GM12878 (cell line): ENCODE data around the gene KPNA3.

Experiments
- CHD1 ChIP-seq: IDR thresholded peaks from 2 replicates; pipeline ENCODE4 v1.6.1; 2012; ENCODE audit warnings: low read depth, low read length, improper control_type of control experiment
- CTCF ChIP-seq, 3 experiments: IDR thresholded peaks in 2 of 3; conservative IDR thresholded peaks in 1 of 3; 2 replicates each; pipeline ENCODE4 v1.5.1; 2011; ENCODE audit warnings: low read depth in 3 of 3, low read length in 3 of 3, mild to moderate bottlenecking in 3 of 3, control low read depth in 2 of 3, moderate library complexity in 2 of 3, inconsistent platforms in 1 of 3, mixed read lengths in 1 of 3; ENCODE audit not compliant: control insufficient read depth in 2 of 3, insufficient read depth in 1 of 3; ENCODE audit errors: extremely low read depth in 1 of 3
- HDAC6 ChIP-seq: fragments of 200-600 bp; sonication (generic); IDR thresholded peaks from one replicate; pipeline ENCODE4 v1.8.0; 2017; ENCODE audit warnings: antibody characterized with exemption; ENCODE audit not compliant: unreplicated experiment
- PBX3 ChIP-seq: IDR thresholded peaks from 2 replicates; pipeline ENCODE4 v1.6.1; 2011; ENCODE audit warnings: mild to moderate bottlenecking, low read depth, low read length, moderate library complexity; ENCODE audit not compliant: insufficient replicate concordance
- POLR2A ChIP-seq: IDR thresholded peaks from 2 replicates; pipeline ENCODE4 v1.6.1; 2011; ENCODE audit warnings: low read depth, mild to moderate bottlenecking, low read length
- POLR2AphosphoS5 ChIP-seq: IDR thresholded peaks from 2 replicates; pipeline ENCODE4 v1.6.1; 2011; ENCODE audit warnings: mild to moderate bottlenecking, low read length, inconsistent platforms
- SMC3 ChIP-seq: IDR thresholded peaks from 2 replicates; pipeline ENCODE4 v1.6.1; 2011; ENCODE audit warnings: low read length, improper control_type of control experiment, borderline replicate concordance
- ZBTB11 ChIP-seq: fragments of 450-650 bp; formaldehyde crosslinking; IDR thresholded peaks from 2 replicates; pipeline ENCODE4 v1.5.0; 2022; ENCODE audit warnings: mild to moderate bottlenecking, missing genetic modification characterization
- ZNF274 ChIP-seq: IDR thresholded peaks from one replicate; pipeline ENCODE4 v1.8.0; 2011; ENCODE audit not compliant: insufficient read length, insufficient read depth

- TF ChIP-seq HDAC6: no peak
- TF ChIP-seq CTCF (IDR thresholded peaks at IDR 0.05 in 2 of 3, conservative IDR thresholded peaks at IDR 0.05 in 1 of 3; ENCODE audit: control insufficient read depth in 2 of 3, extremely low read depth in 1 of 3, insufficient read depth in 1 of 3, low read depth in 3 of 3, low read length in 3 of 3): no peak
- TF ChIP-seq ZNF274: no peak
- TF ChIP-seq PBX3: no peak
- TF ChIP-seq POLR2AphosphoS5: no peak
- no peak for TF ChIP-seq CHD1
- TF ChIP-seq POLR2A: no peak
- no peak for TF ChIP-seq SMC3
- TF ChIP-seq ZBTB11: no peak
These were observed 19.7 kb downstream of the KPNA3 start for GRCh38 chr13:49772828-49773227.
